ENCODE measurements around the gene TMEM254.
"Not testable (repeated sequence)": the region's sequence is repeated elsewhere in the genome, so short reads cannot be mapped to it uniquely, and the experiment has no call there.

The TMEM254 gene, protein sequence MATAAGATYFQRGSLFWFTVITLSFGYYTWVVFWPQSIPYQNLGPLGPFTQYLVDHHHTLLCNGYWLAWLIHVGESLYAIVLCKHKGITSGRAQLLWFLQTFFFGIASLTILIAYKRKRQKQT

DNA sequence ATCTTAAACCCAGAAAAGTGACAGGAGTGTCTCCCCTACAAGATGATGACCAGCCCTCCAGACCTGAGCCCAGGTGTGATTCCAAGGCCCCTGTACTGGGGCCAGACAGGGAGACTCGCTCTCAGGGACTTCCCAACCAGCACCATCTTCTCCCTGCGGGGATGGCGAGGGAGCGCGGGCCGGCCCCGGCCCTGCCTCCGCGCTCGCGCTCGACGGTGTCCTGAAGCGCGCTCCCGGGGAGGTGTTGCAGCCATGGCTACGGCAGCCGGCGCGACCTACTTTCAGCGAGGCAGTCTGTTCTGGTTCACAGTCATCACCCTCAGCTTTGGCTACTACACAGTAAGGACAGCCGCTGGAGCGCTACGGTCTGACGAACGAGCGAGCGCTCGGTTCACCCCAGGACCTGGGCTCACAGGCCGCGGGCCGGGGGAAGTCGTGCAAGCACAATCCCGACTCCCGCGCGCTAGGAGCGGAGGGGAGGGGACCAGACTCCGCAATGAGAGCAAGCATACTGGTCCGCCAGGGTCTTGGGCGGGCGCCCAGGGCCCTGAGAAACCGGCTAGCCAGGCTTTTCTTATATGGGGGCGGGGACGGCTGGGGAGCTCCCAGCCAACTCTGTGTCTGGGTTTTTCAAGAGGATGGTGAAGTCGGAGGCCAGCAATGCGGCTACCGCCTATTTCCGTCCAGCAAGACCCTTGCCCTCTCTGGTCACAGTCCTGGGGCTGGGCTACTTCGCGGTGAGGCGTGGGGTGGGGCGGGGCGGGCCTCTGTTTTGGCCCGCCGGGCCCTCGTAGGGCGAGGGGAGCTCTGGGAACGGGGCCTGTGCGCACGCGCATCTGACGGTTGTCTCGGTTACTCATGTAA, at the start of gene TMEM254:
Gene TMEM254, plus strand, starts transcription at position 218 of the 864 bp plus-strand sequence. Its CDS starts 35 bp downstream, at position 253.
- DNase-seq, result peak; percentile 75

DNA sequence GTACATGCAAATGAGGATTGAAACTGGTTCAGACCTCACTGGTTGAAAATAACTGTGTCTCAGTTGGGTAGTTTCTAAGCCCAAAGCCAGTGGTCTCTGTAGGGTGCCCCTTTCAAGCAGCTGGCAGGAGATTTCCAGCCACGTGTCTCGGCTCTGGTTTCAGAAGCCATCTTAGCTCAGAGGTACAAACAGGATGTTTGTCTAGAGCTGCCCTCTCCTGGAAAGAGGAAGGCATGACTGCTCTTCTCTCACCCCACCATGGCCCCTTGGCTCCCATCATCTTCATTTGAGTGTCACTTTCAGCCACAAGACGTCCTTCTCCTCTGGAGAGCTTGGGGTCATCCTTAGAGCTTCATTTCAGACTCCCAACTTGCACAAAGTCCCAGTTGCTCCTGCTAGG, 49.3 kb upstream of the TMEM254 start:
- not testable (repeated sequence) for DNase-seq

DNA sequence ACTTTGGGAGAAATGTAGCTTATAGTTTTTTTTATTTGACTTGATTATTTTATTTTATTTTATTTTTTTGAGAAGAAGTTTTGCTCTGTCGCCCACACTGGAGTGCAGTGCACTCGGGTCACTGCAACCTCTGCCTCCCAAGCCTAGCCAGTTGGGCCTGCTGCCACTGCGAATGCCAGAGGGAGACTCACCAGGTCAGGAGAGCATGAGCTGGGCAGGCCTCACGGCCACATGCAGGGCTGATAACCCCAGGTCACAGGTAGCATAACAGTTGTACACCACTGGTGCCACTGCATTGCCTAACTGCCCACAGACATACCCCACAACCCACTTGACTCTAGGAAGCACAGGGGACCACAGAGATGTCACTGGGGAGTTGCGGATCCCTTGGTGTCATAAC, 48.6 kb upstream of the TMEM254 start:
- not testable (repeated sequence) for DNase-seq

- no peak for DNase-seq
Measured at GRCh38 chr10:80032503-80032902, 46.0 kb upstream of the TMEM254 start.

- DNase-seq, result not testable (repeated sequence)
Measured at GRCh38 chr10:80034766-80035165, 43.7 kb upstream of the TMEM254 start.

GRCh38 chr10:80035430-80035829, 43.0 kb upstream of the TMEM254 start:
- not testable (repeated sequence) for DNase-seq

DNA sequence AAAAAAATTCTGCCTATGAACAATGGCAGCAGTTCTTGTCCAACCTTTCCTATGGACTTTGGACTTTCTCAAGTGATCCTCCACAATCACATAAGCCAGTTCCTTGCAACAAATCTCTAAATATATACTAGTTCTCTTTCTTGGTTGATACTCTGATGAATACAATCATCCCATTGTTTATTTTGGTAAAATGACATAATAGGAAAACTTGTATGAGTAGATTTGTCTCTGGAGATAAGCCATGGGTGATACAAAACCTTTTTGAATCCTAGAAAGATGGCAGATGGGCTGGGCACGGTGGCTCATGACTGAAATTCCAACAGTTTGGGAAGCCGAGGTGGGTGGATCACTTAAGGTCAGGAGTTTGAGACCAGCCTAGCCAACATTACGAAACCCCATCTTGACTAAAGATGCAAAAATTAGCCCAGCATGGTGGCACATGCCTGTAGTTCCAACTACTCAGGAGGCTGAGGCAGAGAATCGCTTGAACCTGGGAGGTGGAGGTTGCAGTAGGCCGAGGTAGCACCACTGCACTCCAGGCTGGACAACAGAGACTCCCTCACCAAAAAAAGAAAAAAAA, 41.5 kb upstream of the TMEM254 start:
- DNase-seq, result not testable (repeated sequence)

GRCh38 chr10:80038226-80038625, 40.2 kb upstream of the TMEM254 start:
- not testable (repeated sequence) for DNase-seq

DNA sequence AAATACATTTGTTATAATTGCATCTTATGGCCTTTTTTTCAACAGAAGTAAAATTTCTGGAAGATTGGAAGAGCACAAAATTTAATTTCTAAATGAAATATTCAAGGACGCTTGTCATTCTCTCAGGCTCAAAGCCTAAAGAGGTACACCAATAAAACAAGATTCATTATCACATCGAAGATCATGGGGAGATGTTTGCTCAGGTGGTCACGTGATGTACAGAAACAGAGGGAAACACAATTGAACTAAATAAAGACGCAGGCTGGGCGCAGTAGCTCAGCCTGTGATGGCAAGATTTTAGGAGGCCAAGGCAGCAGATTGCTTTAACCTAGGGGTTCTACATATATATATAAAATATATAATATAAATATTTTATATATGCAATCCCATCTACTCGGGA, 37.3 kb upstream of the TMEM254 start:
- DNase-seq, result no peak

- DNase-seq, result not testable (repeated sequence)
Measured at GRCh38 chr10:80044935-80045334, 33.5 kb upstream of the TMEM254 start.

DNA sequence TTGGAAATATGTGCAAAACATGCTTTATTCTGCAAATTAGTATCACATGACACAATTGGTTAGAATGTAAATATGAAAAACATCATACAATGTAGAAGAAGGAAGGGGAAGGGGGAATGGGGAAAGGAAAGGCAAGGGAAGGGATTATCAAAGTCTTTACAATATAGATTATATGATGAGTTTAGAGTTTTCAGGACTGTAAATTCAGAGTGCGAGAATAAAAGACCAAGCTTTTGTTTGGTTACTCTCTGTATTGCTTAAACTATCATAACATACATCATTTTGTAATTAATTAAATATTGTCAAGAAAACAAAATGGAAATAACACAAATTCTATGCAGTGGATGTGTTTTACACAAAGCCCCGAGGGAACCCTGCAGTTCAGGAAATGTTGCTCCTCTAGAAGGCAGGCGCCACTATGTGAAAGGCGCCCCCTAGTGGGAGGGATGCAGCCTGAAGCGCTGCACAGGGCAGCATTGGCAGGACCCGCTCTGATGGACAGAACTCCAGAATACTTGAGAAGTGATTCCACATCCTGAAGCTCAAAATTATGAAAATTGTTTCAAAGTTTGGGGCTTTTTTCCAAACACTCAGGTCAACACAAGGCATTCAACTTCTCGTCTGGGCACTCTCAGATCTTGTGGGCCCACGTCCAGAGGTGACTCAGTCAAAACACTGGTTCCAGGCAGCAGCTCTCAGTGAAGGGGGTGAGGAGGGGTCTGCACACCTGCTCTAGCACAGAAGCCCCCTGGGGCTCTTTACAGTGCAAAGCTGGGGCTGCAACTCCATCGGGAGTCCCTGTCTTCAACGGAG, 31.6 kb upstream of the TMEM254 start:
- peak; percentile 65 for DNase-seq

- DNase-seq, result no peak
Measured at GRCh38 chr10:80050752-80051151, 27.7 kb upstream of the TMEM254 start.

DNA sequence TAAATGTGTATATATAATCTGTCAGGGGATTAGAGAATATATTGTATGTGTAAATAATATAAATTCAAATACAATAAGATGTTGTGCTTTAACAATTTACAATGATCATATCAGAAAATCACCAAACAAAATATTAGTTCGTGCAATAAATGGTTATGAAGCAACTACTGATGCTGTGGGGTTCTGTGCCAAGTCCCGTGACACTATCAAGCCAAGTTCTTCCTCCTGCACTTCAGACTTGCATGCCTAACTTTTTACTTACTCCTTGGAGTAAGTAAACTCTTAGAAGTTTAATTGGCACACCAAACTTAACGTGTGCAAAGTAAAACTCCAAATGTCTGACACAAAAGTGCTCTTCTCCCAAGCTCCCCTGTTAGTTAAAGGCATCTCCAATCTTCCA, 26.5 kb upstream of the TMEM254 start:
- DNase-seq, result no peak

- no peak for DNase-seq
Measured at GRCh38 chr10:80055760-80056159, 22.7 kb upstream of the TMEM254 start.

- DNase-seq, result no peak
Measured at GRCh38 chr10:80057171-80057570, 21.3 kb upstream of the TMEM254 start.

DNA sequence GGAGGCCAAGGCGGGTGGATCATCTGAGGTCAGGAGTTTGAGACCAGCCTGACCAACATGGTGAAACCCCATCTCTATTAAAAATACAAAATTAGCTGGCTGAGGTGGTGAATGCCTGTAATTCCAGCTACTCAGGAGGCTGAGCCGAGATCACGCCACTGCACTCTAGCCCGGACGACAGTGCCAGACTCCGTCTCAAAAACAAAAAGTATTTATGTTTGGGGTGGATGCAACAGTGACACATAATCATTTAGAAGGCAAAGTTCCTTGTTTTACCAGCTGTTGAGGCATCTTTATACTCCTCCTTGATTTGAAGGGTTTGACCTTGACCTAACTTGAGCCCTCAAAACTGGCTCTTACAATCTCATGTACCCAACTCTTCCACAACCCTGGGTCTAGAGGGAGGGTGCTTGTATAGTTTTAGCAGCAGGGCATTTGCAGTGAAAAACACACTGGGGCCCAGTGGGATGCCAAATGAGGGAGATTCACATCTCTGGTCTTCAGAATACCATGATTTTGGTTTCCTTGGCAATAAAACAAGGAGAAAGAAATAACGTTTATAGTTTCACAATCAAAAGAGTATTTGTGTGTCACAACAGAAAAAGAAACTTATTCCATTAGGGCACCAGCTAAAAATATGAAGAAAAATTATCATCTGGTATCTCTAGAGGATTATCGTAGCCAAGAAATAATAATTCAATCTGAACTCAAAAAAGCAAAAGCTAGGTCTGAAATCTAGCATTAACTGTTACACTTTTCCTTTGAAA, 14.2 kb upstream of the TMEM254 start:
- DNase-seq, result no peak

DNA sequence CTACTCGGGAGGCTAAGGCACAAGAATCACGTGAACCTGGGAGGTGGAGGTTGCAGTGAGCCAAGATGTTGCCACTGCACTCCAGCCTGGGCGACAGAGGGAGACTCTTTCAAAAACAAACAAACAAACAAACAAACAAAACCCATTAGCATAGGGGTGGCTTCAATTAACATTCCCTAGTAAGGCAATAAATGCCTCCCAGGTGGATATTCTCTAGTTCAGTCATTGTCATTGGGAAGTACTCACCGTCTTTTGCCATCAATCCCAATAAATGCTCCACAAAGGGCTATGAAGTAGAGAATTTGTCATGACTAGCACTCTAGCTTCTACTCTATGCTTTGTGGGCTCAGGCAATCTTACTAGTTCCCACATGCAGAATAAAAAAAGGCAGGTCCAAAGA, 11.7 kb upstream of the TMEM254 start:
- DNase-seq, result no peak

- DNase-seq, result not testable (repeated sequence)
Measured at GRCh38 chr10:80067821-80068220, 10.6 kb upstream of the TMEM254 start.

DNA sequence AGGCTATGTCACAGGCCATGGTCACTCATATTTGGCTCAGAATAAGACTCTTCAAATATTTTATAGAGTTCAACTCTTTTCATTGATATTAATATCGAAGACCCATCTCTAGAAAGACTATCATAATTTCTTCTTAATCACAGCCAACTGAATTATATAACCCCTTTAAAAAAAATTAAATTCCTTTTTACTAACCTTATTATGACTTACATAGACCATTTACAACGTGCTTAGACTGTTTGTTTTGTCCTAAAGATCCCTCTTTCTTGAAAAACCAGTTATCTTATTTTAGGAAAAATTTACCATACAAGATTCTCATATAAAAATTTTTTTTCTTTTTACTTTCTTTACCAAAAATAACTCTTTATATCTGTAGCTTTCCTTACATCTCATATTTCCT, 10.2 kb upstream of the TMEM254 start:
- no peak for DNase-seq

GRCh38 chr10:80070057-80070456, 8.4 kb upstream of the TMEM254 start:
- DNase-seq, result no peak

GRCh38 chr10:80072584-80072983, 5.9 kb upstream of the TMEM254 start:
- no peak for DNase-seq

DNA sequence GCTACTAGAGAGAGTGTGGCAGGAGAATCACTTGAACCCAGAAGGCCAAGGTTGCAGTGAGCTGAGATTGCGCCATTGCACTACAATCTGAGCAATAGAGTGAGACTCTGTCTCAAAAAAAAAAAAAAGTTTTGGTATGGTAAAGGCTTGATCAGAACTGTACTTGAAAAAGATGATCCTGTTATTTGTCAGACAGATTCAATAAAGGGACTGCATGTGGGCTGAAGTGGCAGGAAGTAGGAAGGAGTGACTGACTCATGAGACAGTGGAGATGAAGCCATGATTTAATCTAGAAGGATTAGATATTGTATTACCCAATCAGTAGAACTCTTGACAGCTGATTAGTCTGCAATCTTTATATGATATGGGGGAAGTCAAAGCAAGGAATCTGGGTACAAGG, 2.7 kb upstream of the TMEM254 start:
- no peak for DNase-seq
